KOPT-K1 (cell line): ENCODE data around the gene ACP2.
"Not testable (repeated sequence)": the region's sequence is repeated elsewhere in the genome, so short reads cannot be mapped to it uniquely, and the experiment has no call there.

ENCODE experiments used
- H3K27ac ChIP-seq: fragments of 200-600 bp; sonication (generic); 2 replicates; pipeline ENCODE4 v1.5.1; 2016; ENCODE audit warnings: antibody characterized with exemption, mild to moderate bottlenecking, low read depth, low read length; ENCODE audit not compliant: poor library complexity, severe bottlenecking
- H3K36me3 ChIP-seq: fragments of 200-600 bp; sonication (generic); 2 replicates; pipeline ENCODE4 v1.5.1; 2017; ENCODE audit warnings: antibody characterized with exemption, mild to moderate bottlenecking, low read length, moderate library complexity; ENCODE audit not compliant: insufficient read depth
- H3K9me3 ChIP-seq: fragments of 200-600 bp; sonication (generic); 2 replicates; pipeline ENCODE4 v1.5.1; 2017; ENCODE audit warnings: antibody characterized with exemption, low read length, mild to moderate bottlenecking; ENCODE audit not compliant: insufficient read depth, poor library complexity, severe bottlenecking

Gene ACP2

GRCh38 chr11:47212938-47213337, 35.7 kb downstream of the ACP2 start:
- no peak overlapping the region for H3K27ac ChIP-seq
- H3K9me3 ChIP-seq = no peaks in the 10 kb centered on the region

GRCh38 chr11:47208628-47209027, 40.0 kb downstream of the ACP2 start:
- H3K36me3 ChIP-seq = no peaks in the 10 kb centered on the region
- H3K27ac ChIP-seq = no peak overlapping the region
- no peaks in the 10 kb centered on the region for H3K9me3 ChIP-seq

More at GRCh38 chr11:47212938-47213337, 35.7 kb downstream of the ACP2 start:
- H3K36me3 ChIP-seq = peaks cover 12% of the 10 kb centered on the region

- H3K27ac ChIP-seq, H3K36me3 ChIP-seq, H3K9me3 ChIP-seq: not testable (repeated sequence)
Observed at GRCh38 chr11:47208008-47208552, 40.5 kb downstream of the ACP2 start.

GRCh38 chr11:47207459-47207858, 41.2 kb downstream of the ACP2 start:
- no peaks in the 10 kb centered on the region for H3K36me3 ChIP-seq
- no peaks in the 10 kb centered on the region for H3K9me3 ChIP-seq
- no peak overlapping the region for H3K27ac ChIP-seq

GRCh38 chr11:47206577-47206976, 42.0 kb downstream of the ACP2 start:
- not testable (repeated sequence) for H3K27ac ChIP-seq, H3K9me3 ChIP-seq, H3K36me3 ChIP-seq

GRCh38 chr11:47204637-47204989, 44.0 kb downstream of the ACP2 start:
- Histone ChIP-seq H3K27ac (no peak overlapping the region), H3K36me3 (no peaks in the 10 kb centered on the region), H3K9me3 (no peaks in the 10 kb centered on the region)

- Histone ChIP-seq H3K27ac (no peak overlapping the region), H3K9me3 (no peaks in the 10 kb centered on the region), H3K36me3 (no peaks in the 10 kb centered on the region)
Observed at GRCh38 chr11:47202576-47202975, 46.0 kb downstream of the ACP2 start.

GRCh38 chr11:47201015-47201414, 47.6 kb downstream of the ACP2 start:
- no peaks in the 10 kb centered on the region for H3K36me3 ChIP-seq
- no peak overlapping the region for H3K27ac ChIP-seq
- H3K9me3 ChIP-seq = no peaks in the 10 kb centered on the region

- H3K36me3 ChIP-seq, H3K27ac ChIP-seq, H3K9me3 ChIP-seq: not testable (repeated sequence)
Observed at GRCh38 chr11:47198161-47198560, 50.5 kb downstream of the ACP2 start.

- H3K36me3 ChIP-seq = no peaks in the 10 kb centered on the region
- no peak overlapping the region for H3K27ac ChIP-seq
- no peaks in the 10 kb centered on the region for H3K9me3 ChIP-seq
Observed at GRCh38 chr11:47192111-47192510, 56.5 kb downstream of the ACP2 start.

GRCh38 chr11:47191137-47191536, 57.5 kb downstream of the ACP2 start:
- not testable (repeated sequence) for H3K27ac ChIP-seq, H3K36me3 ChIP-seq, H3K9me3 ChIP-seq
